ENCODE measurements around the gene FTCD. TPM values are rescaled to one million over a fixed set of nuclear protein-coding genes. Genes with fewer than 3 reads are reported as not detected.
A peak's percentile ranks its signal among the peaks of the same experiment; 100 is the strongest.

The FTCD gene
- total and polyA plus RNA-seq, 2 of the 4 experiments (the other 2 are of a cell fraction): 0.55 TPM; not detected in 1

DNA sequence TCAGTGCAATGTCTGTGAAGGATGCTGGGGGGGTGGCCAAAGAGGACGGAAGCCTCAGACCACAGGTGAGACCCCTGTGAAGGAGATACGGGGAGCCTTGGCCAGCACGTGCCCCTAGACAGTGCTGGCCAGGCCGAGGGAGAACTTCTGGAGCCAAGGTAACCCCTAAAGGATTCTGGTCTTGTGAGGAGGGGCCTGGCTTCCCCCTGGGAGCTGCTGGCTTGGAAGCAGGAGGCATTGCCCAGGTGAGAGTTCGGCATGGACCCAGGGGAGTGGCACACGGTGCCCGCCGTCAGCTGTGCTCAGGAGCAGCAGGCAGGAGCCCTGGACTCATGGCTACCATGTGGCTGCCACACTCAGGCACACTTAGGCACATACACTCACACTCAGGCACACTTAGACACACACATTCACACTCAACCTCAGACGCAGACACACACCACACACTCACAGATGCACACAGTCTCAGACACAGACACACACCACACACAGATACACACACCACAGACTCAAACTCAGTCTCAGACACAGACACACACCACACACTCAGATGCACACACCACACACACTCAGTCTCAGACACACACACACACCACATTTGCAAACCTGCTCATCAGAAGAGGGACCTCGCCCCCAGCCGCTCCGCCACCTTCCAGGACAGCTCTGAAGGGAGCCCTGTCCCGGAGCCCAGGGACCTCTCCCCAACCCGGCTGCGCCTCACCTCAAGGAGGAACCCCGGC, 58.6 kb downstream of the FTCD start (continued):
- TF ChIP-seq, protein P1, sequence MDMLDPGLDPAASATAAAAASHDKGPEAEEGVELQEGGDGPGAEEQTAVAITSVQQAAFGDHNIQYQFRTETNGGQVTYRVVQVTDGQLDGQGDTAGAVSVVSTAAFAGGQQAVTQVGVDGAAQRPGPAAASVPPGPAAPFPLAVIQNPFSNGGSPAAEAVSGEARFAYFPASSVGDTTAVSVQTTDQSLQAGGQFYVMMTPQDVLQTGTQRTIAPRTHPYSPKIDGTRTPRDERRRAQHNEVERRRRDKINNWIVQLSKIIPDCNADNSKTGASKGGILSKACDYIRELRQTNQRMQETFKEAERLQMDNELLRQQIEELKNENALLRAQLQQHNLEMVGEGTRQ (IDR thresholded peaks at IDR 0.05; ENCODE audit: low read depth, low read length): no peak

DNA sequence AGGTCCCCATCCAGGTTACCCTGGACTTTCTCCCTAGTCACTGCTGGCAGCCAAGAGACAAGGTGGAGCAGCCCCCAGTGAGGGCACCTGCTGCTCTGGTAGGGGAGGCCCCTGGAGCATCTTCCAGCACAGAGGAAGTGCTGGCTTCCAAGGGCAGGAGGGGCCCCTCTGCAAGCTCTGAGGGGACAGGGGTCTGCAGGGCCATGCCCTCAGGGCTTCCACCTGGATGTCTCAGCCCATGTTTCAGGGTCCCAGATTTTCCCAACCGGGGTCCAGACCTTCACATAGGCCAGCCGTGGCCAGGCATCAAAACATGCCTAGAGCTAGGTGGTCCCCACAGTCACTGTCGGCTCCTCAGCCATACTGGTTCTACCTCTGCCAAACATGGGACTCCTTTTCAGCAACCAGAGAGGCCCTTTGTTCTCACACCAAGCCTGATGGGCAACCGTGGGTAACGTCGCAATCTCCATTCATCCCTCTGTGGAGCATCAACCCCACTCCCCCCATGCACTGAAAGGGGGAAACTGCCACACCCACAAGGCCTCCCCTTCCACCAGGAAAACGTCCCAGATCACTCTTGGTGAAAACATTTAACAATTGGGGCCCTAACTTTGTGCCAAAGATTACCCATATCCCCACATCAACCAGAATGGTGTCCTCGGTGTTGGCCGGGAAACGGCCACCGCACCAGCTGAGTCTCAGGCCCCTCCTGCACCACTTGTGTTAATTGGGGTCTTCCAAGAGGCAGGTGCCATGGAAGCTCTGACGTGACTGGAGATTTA, 59.4 kb downstream of the FTCD start:
- Histone ChIP-seq H3K23ac (ENCODE audit: low read depth, low read length) (no peak overlapping the region), H3K14ac (replicated peaks; ENCODE audit: low read depth, low read length) (peak overlapping the region; percentile 4), H2BK20ac (ENCODE audit: low read depth, low read length) (peak overlapping the region; percentile 3; the same call in 1 of the 2 replicates), H2BK15ac (ENCODE audit: low read depth, low read length) (peak overlapping the region; percentile 100; the same call in 1 of the 3 replicates), H3K4me3 (ENCODE audit: insufficient read depth, low read depth, low read length) (no peak overlapping the region), H3K56ac (ENCODE audit: extremely low read depth, insufficient read depth, low read length) (no peak overlapping the region), H2BK5ac (ENCODE audit: low read depth, low read length, poor library complexity, severe bottlenecking) (no peak overlapping the region), H4K8ac (ENCODE audit: low read depth in 2 of 2, low read length in 2 of 2) (peak overlapping the region in 1 of 2 experiments; percentile 77; a peak in 2 of 4 replicates), H3K9me3 (ENCODE audit: control insufficient read depth, insufficient read depth, low read length) (peaks cover 2% of the 10 kb centered on the region; the same call in 1 of the 2 replicates), H4K20me1 (ENCODE audit: insufficient read depth, low read length) (peaks cover 24% of the 10 kb centered on the region), H2AK5ac (ENCODE audit: low read depth, low read length) (peak overlapping the region; percentile 100), H2BK120ac (ENCODE audit: low read depth, low read length) (0 out of 2 replicates have a peak overlapping the region, but pooled peaks have one; percentile 90), H3K4ac (ENCODE audit: low read depth, low read length) (peak overlapping the region; percentile 97), H3K4me2 (ENCODE audit: low read depth, low read length) (no peak overlapping the region), H4K5ac (ENCODE audit: low read depth, low read length) (no peak overlapping the region), H3K27me3 (ENCODE audit: control insufficient read depth, insufficient read depth, low read length) (no peaks in the 10 kb centered on the region), H3K36me3 (ENCODE audit: control insufficient read depth, insufficient read depth, low read length) (peaks cover 9% of the 10 kb centered on the region), H3K4me1 (ENCODE audit: control insufficient read depth, insufficient read depth, low read length) (peaks cover 28% of the 10 kb centered on the region), H3K9ac (ENCODE audit: low read depth, low read length) (no peak overlapping the region), H3K9me1 (ENCODE audit: insufficient read depth, low read length) (peaks cover 32% of the 10 kb centered on the region), H3K79me1 (ENCODE audit: low read depth in 1 of 2, low read length in 2 of 2) (peaks cover 6 to 68% of the 10 kb centered on the region in 2 experiments; a peak in 3 of 4 replicates), H2AFZ (replicated peaks; ENCODE audit: low read length, poor library complexity) (no peak overlapping the region), H4K91ac (ENCODE audit: insufficient read depth, low read depth, low read length) (peak overlapping the region; percentile 28; the same call in 1 of the 2 replicates), H3K27ac (ENCODE audit: insufficient read depth, low read length) (no peak overlapping the region), H3K18ac (ENCODE audit: low read depth, low read length) (no peak overlapping the region), H2AK9ac (replicated peaks; ENCODE audit: low read depth, low read length, poor library complexity) (peak overlapping the region; percentile 65)
- POLR2A ChIA-PET (ENCODE audit: unreplicated experiment): interaction anchor here (1.8 kb wide), 1 partner anchor 123 kb away, joined by 4 read pairs; no protein-coding TSS in a partner anchor
- ATAC-seq (ENCODE audit: low read depth): no peak
- in situ Hi-C loops (cut with MboI; ENCODE audit: low sequenced_read_pairs): no loop called here
- BruUV-seq (replicated peaks): no TSS peak
- 82% methylated on average over 4 of the region's 12 CpGs; no CpG with 5 or more reads in 1 of the 2 experiments for WGBS, 2 experiments (ENCODE audit: extremely low coverage in 2 of 2, insufficient read length in 1 of 2)
- DNase-seq: no peak
- dilution Hi-C loops (cut with HindIII; ENCODE audit: low sequenced_read_pairs, unreplicated experiment): no loop called here
- intact Hi-C loops (cut with micrococcal nuclease): loop anchor here (5.0 kb wide), 1 partner anchor 99 kb away; no protein-coding TSS in a partner anchor
- CTCF ChIA-PET: no interaction called here
- TF ChIP-seq CHD1 (IDR thresholded peaks at IDR 0.05; ENCODE audit: low read depth, low read length): no peak
- TF ChIP-seq RCOR1 (IDR thresholded peaks at IDR 0.05; ENCODE audit: insufficient replicate concordance, low read length): no peak
- TF ChIP-seq, protein P2, sequence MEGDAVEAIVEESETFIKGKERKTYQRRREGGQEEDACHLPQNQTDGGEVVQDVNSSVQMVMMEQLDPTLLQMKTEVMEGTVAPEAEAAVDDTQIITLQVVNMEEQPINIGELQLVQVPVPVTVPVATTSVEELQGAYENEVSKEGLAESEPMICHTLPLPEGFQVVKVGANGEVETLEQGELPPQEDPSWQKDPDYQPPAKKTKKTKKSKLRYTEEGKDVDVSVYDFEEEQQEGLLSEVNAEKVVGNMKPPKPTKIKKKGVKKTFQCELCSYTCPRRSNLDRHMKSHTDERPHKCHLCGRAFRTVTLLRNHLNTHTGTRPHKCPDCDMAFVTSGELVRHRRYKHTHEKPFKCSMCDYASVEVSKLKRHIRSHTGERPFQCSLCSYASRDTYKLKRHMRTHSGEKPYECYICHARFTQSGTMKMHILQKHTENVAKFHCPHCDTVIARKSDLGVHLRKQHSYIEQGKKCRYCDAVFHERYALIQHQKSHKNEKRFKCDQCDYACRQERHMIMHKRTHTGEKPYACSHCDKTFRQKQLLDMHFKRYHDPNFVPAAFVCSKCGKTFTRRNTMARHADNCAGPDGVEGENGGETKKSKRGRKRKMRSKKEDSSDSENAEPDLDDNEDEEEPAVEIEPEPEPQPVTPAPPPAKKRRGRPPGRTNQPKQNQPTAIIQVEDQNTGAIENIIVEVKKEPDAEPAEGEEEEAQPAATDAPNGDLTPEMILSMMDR (conservative IDR thresholded peaks at IDR 0.05; ENCODE audit: low read depth, low read length): no peak
- TF ChIP-seq NFE2L2 (IDR thresholded peaks at IDR 0.05; ENCODE audit: low read depth, low read length): no peak
- TF ChIP-seq POLR2A (IDR thresholded peaks at IDR 0.05; ENCODE audit: low read depth, low read length): no peak
- TF ChIP-seq MAFK (IDR thresholded peaks at IDR 0.05; ENCODE audit: low read depth, low read length): no peak
- no peak for TF ChIP-seq MAZ (IDR thresholded peaks at IDR 0.05; ENCODE audit: borderline replicate concordance, low read depth, low read length)
- no peak for TF ChIP-seq RFX5 (IDR thresholded peaks at IDR 0.05; ENCODE audit: low read depth, low read length)
- TF ChIP-seq MXI1 (IDR thresholded peaks at IDR 0.05; ENCODE audit: borderline replicate concordance, low read depth, low read length): no peak
- no peak for TF ChIP-seq CEBPB (IDR thresholded peaks at IDR 0.05; ENCODE audit: low read depth, low read length)
